HepG2 (cell line): ENCODE data around the gene RNF208. TPM values are rescaled to one million over a fixed set of nuclear protein-coding genes. Genes with fewer than 3 reads are reported as not detected.

Experiments
- ATAC-seq: fragments of 200-7000 bp; cut with Tn5 transposase; 3 replicates; pipeline ENCODE4 v1.9.1; 2020; ENCODE audit warnings: mild to moderate bottlenecking, moderate library complexity
- BruUV-seq: library from RNA; stranded (reverse); fragments of 400-500 nt; replicated peaks from 2 replicates; lab custom pipeline; 2021; lab: Mats Ljungman, UMichigan
- CTCF ChIA-PET: fragments of 300-600 bp; formaldehyde crosslinking; extraction: SDS; loops from one replicate; lab custom pipeline; 2021; ENCODE audit warnings: low total read pairs, inconsistent platforms, low intra/inter-chr PET ratio; lab: Yijun Ruan, JAX
- POLR2A ChIA-PET: fragments of 350-600 bp; sonication (Branson Sonifier 250); formaldehyde crosslinking; loops from one replicate; lab custom pipeline; 2020; ENCODE audit warnings: antibody characterized with exemption, inconsistent platforms; lab: Yijun Ruan, JAX
- DNase-seq: peaks from one replicate; pipeline ENCODE4 v3.0.0-alpha.2; 2015; ENCODE audit warnings: low spot score
- FAIRE-seq: peaks from 3 replicates; lab custom pipeline; 2011; peaks lifted over from hg19 to GRCh38; lab: Jason Lieb, UNC
- H2AFZ ChIP-seq: one replicate; pipeline ENCODE4 v1.6.1; 2011; ENCODE audit warnings: low read length, inconsistent platforms
- H3K27ac ChIP-seq: fragments of 300-600 bp; 3 replicates; pipeline ENCODE4 v1.8.0; 2011; ENCODE audit warnings: mixed run types, mild to moderate bottlenecking, mixed read lengths, low read length, inconsistent platforms; ENCODE audit not compliant: insufficient read depth; ENCODE audit errors: extremely low read length
- H3K27me3 ChIP-seq, 2 experiments: fragments of 200-600 bp in 1 of 2; 2 replicates in 1 of 2; 3 replicates in 1 of 2; pipeline versions ENCODE4 v1.6.0 to v1.8.0; 2011; ENCODE audit warnings: low read length in 2 of 2, mild to moderate bottlenecking in 2 of 2, moderate library complexity in 2 of 2, inconsistent platforms in 1 of 2; ENCODE audit not compliant: insufficient read depth in 2 of 2, control insufficient read depth in 1 of 2
- H3K36me3 ChIP-seq, 2 experiments: fragments of 200-600 bp in 1 of 2; replicated peaks in 1 of 2; 2 replicates in 1 of 2; 3 replicates in 1 of 2; pipeline versions ENCODE4 v1.5.1 to v1.8.0; 2011; ENCODE audit warnings: low read length in 2 of 2, inconsistent platforms in 1 of 2; ENCODE audit not compliant: insufficient read depth in 2 of 2, control insufficient read depth in 1 of 2
- H3K4me1 ChIP-seq: 2 replicates; pipeline ENCODE4 v1.5.1; 2012; ENCODE audit warnings: low read length, inconsistent platforms; ENCODE audit not compliant: insufficient read depth
- H3K4me2 ChIP-seq: 2 replicates; pipeline ENCODE4 v1.6.0; 2011; ENCODE audit warnings: low read depth, low read length, inconsistent platforms
- H3K4me3 ChIP-seq, 3 experiments: fragments of 200-600 bp in 1 of 3; sonication (generic), shearing (Covaris generic) in 1 of 3; replicated peaks in 1 of 3; 2 replicates each; pipeline ENCODE4 v1.5.1; 2011 to 2016; ENCODE audit warnings: low read length in 3 of 3, inconsistent platforms in 2 of 3, low read depth in 2 of 3, mild to moderate bottlenecking in 2 of 3, control low read depth in 1 of 3, mixed read lengths in 1 of 3; ENCODE audit not compliant: insufficient read depth in 1 of 3
- H3K79me2 ChIP-seq: one replicate; pipeline ENCODE4 v1.6.1; 2011; ENCODE audit warnings: low read length, inconsistent platforms; ENCODE audit not compliant: insufficient read depth
- H3K9ac ChIP-seq: 2 replicates; pipeline ENCODE4 v1.6.0; 2011; ENCODE audit warnings: mild to moderate bottlenecking, low read depth, low read length, inconsistent platforms; ENCODE audit not compliant: insufficient read depth
- H3K9me3 ChIP-seq: 2 replicates; pipeline ENCODE4 v1.5.1; 2012; ENCODE audit warnings: mild to moderate bottlenecking, low read length
- H4K20me1 ChIP-seq: 2 replicates; pipeline ENCODE4 v1.6.0; 2011; ENCODE audit warnings: inconsistent platforms, mild to moderate bottlenecking, low read length, moderate library complexity; ENCODE audit not compliant: insufficient read depth
- AGO1 ChIP-seq: fragments of 200-400 bp; formaldehyde crosslinking; IDR thresholded peaks from 2 replicates; pipeline ENCODE4 v1.6.1; 2017; ENCODE audit warnings: mild to moderate bottlenecking, low read depth, low read length, moderate library complexity; ENCODE audit not compliant: poor library complexity, severe bottlenecking
- AGO2 ChIP-seq: fragments of 200-400 bp; formaldehyde crosslinking; optimal IDR thresholded peaks from 2 replicates; pipeline ENCODE3; 2017; ENCODE audit warnings: mild to moderate bottlenecking, low read depth, low read length, moderate library complexity
- ARNTL ChIP-seq: sonication (generic); formaldehyde crosslinking; IDR thresholded peaks from 2 replicates; pipeline ENCODE4 v1.4.0; 2020; ENCODE audit warnings: mild to moderate bottlenecking, missing genetic modification reagents
- GTF2F1 ChIP-seq: fragments of 150-350 bp; IDR thresholded peaks from 2 replicates; pipeline ENCODE4 v1.6.1; 2014; ENCODE audit warnings: low read length
- HNRNPLL ChIP-seq: fragments of 200-400 bp; formaldehyde crosslinking; IDR thresholded peaks from 2 replicates; pipeline ENCODE4 v1.6.1; 2017; ENCODE audit warnings: mild to moderate bottlenecking, low read depth, low read length; ENCODE audit not compliant: poor library complexity, severe bottlenecking
- MXI1 ChIP-seq: IDR thresholded peaks from 3 replicates; pipeline ENCODE4 v1.6.1; 2012; ENCODE audit warnings: low read depth, low read length, inconsistent platforms, borderline replicate concordance
- NFIB ChIP-seq: sonication (generic); formaldehyde crosslinking; IDR thresholded peaks from 2 replicates; pipeline ENCODE4 v1.9.0; 2021; ENCODE audit warnings: missing genetic modification reagents, mild to moderate bottlenecking, borderline replicate concordance
- RFXAP ChIP-seq: sonication (generic); formaldehyde crosslinking; IDR thresholded peaks from 2 replicates; pipeline ENCODE4 v1.4.0; 2020; ENCODE audit warnings: missing genetic modification reagents, borderline replicate concordance
- SPEN ChIP-seq: sonication (generic); formaldehyde crosslinking; IDR thresholded peaks from 2 replicates; pipeline ENCODE4 v1.5.1; 2020; ENCODE audit warnings: low read depth, mild to moderate bottlenecking, missing genetic modification reagents
- SUZ12 ChIP-seq: fragments of 150-350 bp; IDR thresholded peaks from 2 replicates; pipeline ENCODE4 v1.6.1; 2014; ENCODE audit warnings: low read depth, low read length
- TBX2 ChIP-seq: sonication (generic); formaldehyde crosslinking; IDR thresholded peaks from 2 replicates; pipeline ENCODE4 v1.5.0; 2020; ENCODE audit warnings: missing genetic modification reagents, mild to moderate bottlenecking, borderline replicate concordance
- TCF7L2 ChIP-seq: IDR thresholded peaks from 2 replicates; pipeline ENCODE4 v1.6.1; 2011; ENCODE audit warnings: mild to moderate bottlenecking, low read depth, low read length, moderate library complexity
- TFAP4 ChIP-seq: sonication (generic); IDR thresholded peaks from 2 replicates; pipeline ENCODE4 v1.6.1; 2016; ENCODE audit warnings: low read depth, borderline replicate concordance
- YEATS4 ChIP-seq: sonication (generic); formaldehyde crosslinking; IDR thresholded peaks from 2 replicates; pipeline ENCODE4 v1.4.0; 2020; ENCODE audit warnings: missing genetic modification reagents, borderline replicate concordance
- ZC3H13 ChIP-seq: sonication (generic); formaldehyde crosslinking; IDR thresholded peaks from 2 replicates; pipeline ENCODE4 v1.8.1; 2023; ENCODE audit warnings: mild to moderate bottlenecking, missing genetic modification reagents, moderate library complexity
- ZFP1 ChIP-seq: IDR thresholded peaks from 2 replicates; pipeline ENCODE4 v1.6.1; 2016
- ZNF343 ChIP-seq: sonication (generic); formaldehyde crosslinking; IDR thresholded peaks from 2 replicates; pipeline ENCODE4 v1.4.0; 2020; ENCODE audit warnings: mild to moderate bottlenecking, missing genetic modification reagents
- ZNF446 ChIP-seq: sonication (generic); formaldehyde crosslinking; IDR thresholded peaks from 2 replicates; pipeline ENCODE4 v1.5.0; 2020; ENCODE audit warnings: mild to moderate bottlenecking, missing genetic modification reagents
- ZNF629 ChIP-seq: sonication (generic); formaldehyde crosslinking; conservative IDR thresholded peaks from 2 replicates; pipeline ENCODE4 v1.5.0; 2020; ENCODE audit warnings: missing genetic modification reagents
- WGBS: methylation state at CpG from one replicate; pipeline ENCODE4 v1.1.6; 2017; ENCODE audit warnings: low lambda C conversion rate; 5-methylcytosine and 5-hydroxymethylcytosine counted together
- in situ Hi-C: cut with HindIII; loops from 2 replicates; pipeline ENCODE4 v1.10.0; 2017; ENCODE audit warnings: low pct_unique_long_range_greater_than_20kb; ENCODE audit not compliant: extremely low pct_ligation_motif_present
- intact Hi-C: fragments of 100-400 bp; cut with micrococcal nuclease; formaldehyde crosslinking; loops from one replicate; pipeline ENCODE4 v1.10.0; 2022; ENCODE audit not compliant: unreplicated experiment
- polyA plus RNA-seq, 8 experiments: library from polyadenylated mRNA; depleted of rRNA in 3 of 8; stranded (reverse) in 7 of 8; unstranded in 1 of 8; fragments of >200 nt; fragmentation: Illumina TruSeq in 4 of 8; extraction: Trizol in 4 of 8; gene quantifications; 2 replicates each; pipeline versions ENCODE4 v1.2.1 to v1.2.3, GENCODE V29; 2011 to 2016; ENCODE audit warnings: low read depth in 4 of 8, missing spikeins in 1 of 8, mixed read lengths in 1 of 8; ENCODE audit not compliant: insufficient read depth in 1 of 8
- total RNA-seq, 5 experiments: library from RNA; depleted of rRNA; stranded (reverse); fragments of >200 nt; fragmentation: Illumina TruSeq; extraction: Trizol; gene quantifications; 2 replicates each; pipeline ENCODE4 v1.2.3, GENCODE V29; 2016; ENCODE audit warnings: low read depth in 1 of 5
- TF ChIP-seq, protein P1 (sequence below): sonication (generic); formaldehyde crosslinking; IDR thresholded peaks from 2 replicates; pipeline ENCODE4 v1.4.0; 2020; ENCODE audit warnings: mild to moderate bottlenecking, missing genetic modification reagents

The RNF208 gene
- total and polyA plus RNA-seq, 2 of the 13 experiments (the other 11 are each of a cell fraction or from before 2014, with no cell fraction given): 1.6 to 2.1 TPM

- Histone ChIP-seq H3K27ac (peak overlapping the region; percentile 84), H4K20me1 (peaks cover 4% of the 10 kb centered on the region; the same call in 1 of the 2 replicates), H3K4me3 (peak overlapping the region; percentile 68 to 83 (median 77)), H3K36me3 (no peaks in the 10 kb centered on the region), H3K79me2 (peaks cover 3% of the 10 kb centered on the region), H3K4me2 (peak overlapping the region; percentile 90), H3K27me3 (no peaks in the 10 kb centered on the region; a peak in 1 of 5 replicates), H3K4me1 (peaks cover 34% of the 10 kb centered on the region), H2AFZ (no peak overlapping the region), H3K9ac (peak overlapping the region; percentile 77), H3K9me3 (no peaks in the 10 kb centered on the region)
- WGBS: 47% methylated on average over 3 of the region's 30 CpGs
- BruUV-seq: no TSS peak
- in situ Hi-C loops (no loop called here), intact Hi-C loops (no loop called here)
- no peak for DNase-seq
- FAIRE-seq: no peak
- peak; percentile 5 for ATAC-seq
- POLR2A ChIA-PET: interaction anchor here (1.0 to 13.4 kb wide), 12 partner anchors 8 to 137 kb away, joined by 3 to 225 read pairs (median 8); partner anchors contain the start of genes ANAPC2, NDOR1, RNF224 and SSNA1
- CTCF ChIA-PET: no interaction called here
- no peak for TF ChIP-seq SUZ12
- TF ChIP-seq GTF2F1: no peak
- TF ChIP-seq ZC3H13: peak; percentile 13; the same call in 1 of the 2 replicates
- TF ChIP-seq MXI1: no peak
- TF ChIP-seq AGO2: peak; percentile 8
- TF ChIP-seq SPEN (CRISPR knock-in tag): 0 out of 2 replicates have a peak, but pooled peaks have one; percentile 10
- 0 out of 2 replicates have a peak, but pooled peaks have one; percentile 23 for TF ChIP-seq ZNF343 (CRISPR knock-in tag)
- TF ChIP-seq YEATS4 (CRISPR knock-in tag): 0 out of 2 replicates have a peak, but pooled peaks have one; percentile 17
- TF ChIP-seq ZFP1: no peak
- peak; percentile 14; the same call in 1 of the 2 replicates for TF ChIP-seq ARNTL (CRISPR knock-in tag)
- TF ChIP-seq TBX2 (CRISPR knock-in tag): 0 out of 2 replicates have a peak, but pooled peaks have one; percentile 20
- TF ChIP-seq RFXAP: no peak
- no peak for TF ChIP-seq ZNF629
- no peak for TF ChIP-seq ZNF446
- TF ChIP-seq, protein P1, sequence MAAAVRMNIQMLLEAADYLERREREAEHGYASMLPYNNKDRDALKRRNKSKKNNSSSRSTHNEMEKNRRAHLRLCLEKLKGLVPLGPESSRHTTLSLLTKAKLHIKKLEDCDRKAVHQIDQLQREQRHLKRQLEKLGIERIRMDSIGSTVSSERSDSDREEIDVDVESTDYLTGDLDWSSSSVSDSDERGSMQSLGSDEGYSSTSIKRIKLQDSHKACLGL (CRISPR knock-in tag): peak; percentile 64; the same call in 1 of the 2 replicates
- TF ChIP-seq AGO1: peak; percentile 44
- peak; percentile 12 for TF ChIP-seq HNRNPLL
- no peak for TF ChIP-seq TCF7L2
- TF ChIP-seq NFIB: no peak
- TF ChIP-seq TFAP4: peak; percentile 4; the same call in 1 of the 2 replicates
Observed at GRCh38 chr9:137218212-137218753, 3.8 kb downstream of the RNF208 start.
